ENCODE data around the gene EXOC4.

DNA sequence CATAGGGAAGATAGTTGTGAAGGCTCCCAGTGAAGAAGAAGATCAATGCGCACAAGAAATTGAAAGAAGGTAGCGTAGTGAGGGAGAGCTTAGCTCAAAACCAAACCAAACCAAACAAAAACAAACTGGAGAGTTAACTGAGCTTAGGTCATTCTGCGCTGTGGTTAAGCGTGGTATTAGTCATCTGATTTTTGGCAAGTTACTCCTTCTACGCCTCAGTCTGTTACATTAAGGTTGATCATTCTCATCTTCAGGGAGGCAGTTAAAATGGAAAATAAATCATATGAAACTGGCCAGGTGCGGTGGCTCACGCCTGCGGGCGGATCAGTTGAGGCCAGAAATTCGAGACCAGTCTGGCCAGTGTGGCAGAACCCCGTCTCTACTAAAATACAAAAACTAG lies 259.7 kb downstream of the EXOC4 start:
- TF ChIP-seq EZH2 (IDR thresholded peaks at IDR 0.05; ENCODE audit: low read length, missing control alignments) (no peak), CTCF (conservative IDR thresholded peaks at IDR 0.05 in 1 of 2, IDR thresholded peaks at IDR 0.05 in 1 of 2; ENCODE audit: low read depth in 1 of 2, low read length in 2 of 2) (no peak)

Measured in fibroblast of lung (primary cell).